Mesendoderm (in vitro differentiated cells): Measurements from ENCODE around the gene ERI3.
A peak's percentile ranks its signal among the peaks of the same experiment; 100 is the strongest.

Experiments used
- DNase-seq: peaks from one replicate; pipeline ENCODE4 v3.0.0; 2013
- H2AK5ac ChIP-seq: 2 replicates; pipeline ENCODE4 v1.6.1; 2013; ENCODE audit warnings: low read length, inconsistent platforms
- H2BK120ac ChIP-seq: 2 replicates; pipeline ENCODE4 v1.6.1; 2013; ENCODE audit warnings: low read depth, mild to moderate bottlenecking, low read length, moderate library complexity, mixed read lengths
- H2BK15ac ChIP-seq: replicated peaks from 2 replicates; pipeline ENCODE4 v1.6.1; 2013; ENCODE audit warnings: low read depth, mild to moderate bottlenecking, moderate library complexity
- H2BK5ac ChIP-seq: 2 replicates; pipeline ENCODE4 v1.6.1; 2013; ENCODE audit warnings: low read length, inconsistent platforms
- H3K18ac ChIP-seq: 2 replicates; pipeline ENCODE4 v1.6.1; 2013; ENCODE audit warnings: mild to moderate bottlenecking, low read length, mixed read lengths
- H3K23ac ChIP-seq: one replicate; pipeline ENCODE4 v1.6.1; 2013; ENCODE audit warnings: low read length
- H3K27ac ChIP-seq: 2 replicates; pipeline ENCODE4 v1.5.1; 2013; ENCODE audit warnings: low read depth, mild to moderate bottlenecking, inconsistent platforms, low read length, moderate library complexity
- H3K27me3 ChIP-seq: 2 replicates; pipeline ENCODE4 v1.6.1; 2013; ENCODE audit warnings: low read length, control low read depth, mild to moderate bottlenecking, inconsistent platforms; ENCODE audit not compliant: insufficient read depth, poor library complexity
- H3K36me3 ChIP-seq: 2 replicates; pipeline ENCODE4 v1.6.1; 2013; ENCODE audit warnings: low read length, inconsistent platforms; ENCODE audit not compliant: control insufficient read depth, insufficient read depth
- H3K4ac ChIP-seq: one replicate; pipeline ENCODE4 v1.6.1; 2013; ENCODE audit warnings: low read depth, mild to moderate bottlenecking, low read length, moderate library complexity
- H3K4me1 ChIP-seq: 2 replicates; pipeline ENCODE4 v1.6.1; 2013; ENCODE audit warnings: low read depth, low read length, inconsistent platforms; ENCODE audit not compliant: control insufficient read depth
- H3K4me2 ChIP-seq: 2 replicates; pipeline ENCODE4 v1.6.1; 2013; ENCODE audit warnings: low read length
- H3K4me3 ChIP-seq: 2 replicates; pipeline ENCODE4 v1.5.1; 2013; ENCODE audit warnings: mild to moderate bottlenecking, low read length
- H3K56ac ChIP-seq: one replicate; pipeline ENCODE4 v1.6.1; 2013; ENCODE audit warnings: low read length
- H3K79me1 ChIP-seq: 2 replicates; pipeline ENCODE4 v1.6.1; 2013; ENCODE audit warnings: low read length, inconsistent platforms
- H3K79me2 ChIP-seq: 2 replicates; pipeline ENCODE4 v1.6.1; 2013; ENCODE audit warnings: mild to moderate bottlenecking, low read length; ENCODE audit not compliant: control insufficient read depth, insufficient read depth
- H3K9ac ChIP-seq: 2 replicates; pipeline ENCODE4 v1.6.1; 2013; ENCODE audit warnings: low read length, inconsistent platforms
- H4K5ac ChIP-seq: one replicate; pipeline ENCODE4 v1.6.1; 2013; ENCODE audit warnings: low read length
- H4K8ac ChIP-seq: one replicate; pipeline ENCODE4 v1.6.1; 2013; ENCODE audit warnings: low read depth, mild to moderate bottlenecking, control low read depth, low read length, moderate library complexity
- WGBS: extraction: QIAGEN DNeasy Blood & Tissue Kit; methylation state at CpG from one replicate; pipeline ENCODE4 v1.1.7; 2013; ENCODE audit warnings: low lambda C conversion rate, missing lambda C conversion rate; ENCODE audit not compliant: insufficient coverage; ENCODE audit errors: extremely low coverage; 5-methylcytosine and 5-hydroxymethylcytosine counted together

The ERI3 gene

DNA sequence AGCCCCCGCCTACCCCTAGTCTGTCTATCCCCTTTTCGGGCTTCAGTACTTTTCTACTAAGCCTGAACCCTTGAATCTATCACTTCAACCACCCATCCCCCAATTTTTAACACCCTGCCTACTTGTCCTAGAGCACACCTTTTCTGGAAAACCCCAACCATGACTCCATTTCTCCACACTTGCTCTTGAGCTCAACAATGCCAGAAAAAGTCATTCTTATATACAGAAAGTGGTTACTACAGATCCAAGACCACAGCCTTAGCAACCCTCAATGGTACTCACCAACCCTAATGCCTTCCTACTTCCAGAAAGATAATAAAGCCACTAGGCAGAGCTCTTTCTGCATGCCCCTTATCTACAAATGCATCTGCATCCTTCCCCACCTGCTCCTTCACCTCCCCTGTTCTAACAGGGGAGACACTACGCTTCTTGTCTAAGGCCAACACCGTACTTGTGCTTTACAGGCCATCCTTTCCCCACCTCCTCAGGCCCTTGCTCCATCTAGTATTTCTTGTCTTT, 100.6 kb downstream of the ERI3 start:
- Histone ChIP-seq H3K79me2 (no peaks in the 10 kb centered on the region), H3K27me3 (no peaks in the 10 kb centered on the region), H3K4me1 (peaks cover 5% of the 10 kb centered on the region), H3K27ac (no peak overlapping the region), H3K56ac (no peak overlapping the region), H3K9ac (no peak overlapping the region), H3K4me2 (no peak overlapping the region), H3K18ac (no peak overlapping the region), H4K5ac (no peak overlapping the region), H2AK5ac (no peak overlapping the region), H2BK15ac (no peak overlapping the region), H3K79me1 (no peaks in the 10 kb centered on the region), H3K4me3 (no peak overlapping the region), H3K23ac (no peak overlapping the region), H3K4ac (no peak overlapping the region), H4K8ac (no peak overlapping the region), H2BK120ac (no peak overlapping the region), H3K36me3 (no peaks in the 10 kb centered on the region), H2BK5ac (no peak overlapping the region)
- no peak for DNase-seq
- no CpG with 5 or more reads among the region's 4 CpGs for WGBS

DNA sequence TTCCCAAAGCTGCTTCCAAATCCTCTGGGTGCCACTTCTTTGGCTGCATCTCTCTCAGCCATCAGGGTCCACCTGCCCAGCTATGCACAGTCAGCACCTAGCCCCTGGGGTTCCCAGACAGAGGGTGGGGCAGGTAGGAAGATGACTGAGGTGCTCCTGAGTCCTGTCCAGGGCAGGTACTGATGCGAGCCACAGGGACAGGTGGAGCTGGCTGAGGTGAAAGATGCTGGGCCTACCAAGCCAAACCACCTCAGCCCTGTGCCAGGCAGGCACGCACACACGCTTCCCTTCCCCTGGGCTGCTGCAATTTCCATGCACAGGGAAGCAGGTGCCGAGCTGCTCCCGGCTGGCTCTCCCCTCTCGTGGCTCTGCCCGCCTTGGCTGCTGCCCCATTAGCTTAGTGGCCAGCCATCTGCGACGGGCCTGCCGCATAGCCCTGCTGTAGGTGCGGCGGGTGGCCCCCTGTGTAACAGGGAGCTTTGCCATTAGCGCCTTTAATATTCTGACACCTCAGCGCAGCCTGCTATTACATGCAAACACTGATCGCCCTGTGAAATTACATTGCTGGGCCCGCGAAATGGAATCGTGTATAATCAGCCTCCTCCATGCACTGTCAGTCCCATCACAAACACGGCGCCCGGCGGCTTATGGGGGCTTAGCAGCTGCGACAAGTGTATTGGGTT, 102.9 kb downstream of the ERI3 start:
- Histone ChIP-seq H3K4me2 (no peak overlapping the region), H4K5ac (no peak overlapping the region), H3K27ac (no peak overlapping the region), H3K27me3 (no peaks in the 10 kb centered on the region), H3K4me3 (no peak overlapping the region), H3K79me1 (no peaks in the 10 kb centered on the region), H3K56ac (no peak overlapping the region), H3K4ac (no peak overlapping the region), H2AK5ac (no peak overlapping the region), H2BK5ac (no peak overlapping the region), H3K36me3 (no peaks in the 10 kb centered on the region), H3K4me1 (peaks cover 5% of the 10 kb centered on the region), H3K79me2 (no peaks in the 10 kb centered on the region), H2BK15ac (no peak overlapping the region), H4K8ac (no peak overlapping the region), H3K9ac (no peak overlapping the region), H3K18ac (no peak overlapping the region), H3K23ac (no peak overlapping the region), H2BK120ac (no peak overlapping the region)
- DNase-seq = no peak
- no CpG with 5 or more reads among the region's 23 CpGs for WGBS

DNA sequence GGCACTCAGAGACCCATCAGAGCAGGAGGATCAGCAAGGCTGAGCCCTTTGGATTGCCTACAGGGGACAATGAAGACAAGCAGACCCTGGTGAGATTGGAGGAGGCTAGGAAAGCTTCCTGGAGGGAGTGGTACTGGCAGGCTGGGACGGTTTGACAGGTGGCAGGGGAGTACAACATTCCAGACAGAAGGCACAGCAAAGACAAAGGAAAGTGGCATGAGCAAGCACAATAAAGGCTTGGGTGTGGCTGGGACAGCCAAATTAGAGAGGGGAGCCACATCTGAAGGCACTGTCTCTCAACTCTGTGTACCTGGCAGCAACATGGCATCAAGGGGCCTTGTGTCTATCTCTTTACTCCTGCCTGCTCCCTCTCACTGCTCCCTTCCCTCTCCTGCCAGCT, 103.6 kb downstream of the ERI3 start:
- H4K5ac ChIP-seq = no peak overlapping the region
- no peak overlapping the region for H3K4me3 ChIP-seq
- no peak overlapping the region for H2BK15ac ChIP-seq
- no CpG with 5 or more reads among the region's 1 CpG for WGBS
- H4K8ac ChIP-seq = no peak overlapping the region
- H3K27me3 ChIP-seq = no peaks in the 10 kb centered on the region
- no peak overlapping the region for H3K9ac ChIP-seq
- H3K18ac ChIP-seq = no peak overlapping the region
- H3K79me2 ChIP-seq = no peaks in the 10 kb centered on the region
- peaks cover 5% of the 10 kb centered on the region for H3K4me1 ChIP-seq
- no peak overlapping the region for H2AK5ac ChIP-seq
- H2BK120ac ChIP-seq = no peak overlapping the region
- no peak overlapping the region for H3K23ac ChIP-seq
- no peaks in the 10 kb centered on the region for H3K36me3 ChIP-seq
- no peak overlapping the region for H3K27ac ChIP-seq
- H2BK5ac ChIP-seq = no peak overlapping the region
- no peak for DNase-seq
- no peaks in the 10 kb centered on the region for H3K79me1 ChIP-seq
- no peak overlapping the region for H3K56ac ChIP-seq
- H3K4ac ChIP-seq = no peak overlapping the region
- no peak overlapping the region for H3K4me2 ChIP-seq

DNA sequence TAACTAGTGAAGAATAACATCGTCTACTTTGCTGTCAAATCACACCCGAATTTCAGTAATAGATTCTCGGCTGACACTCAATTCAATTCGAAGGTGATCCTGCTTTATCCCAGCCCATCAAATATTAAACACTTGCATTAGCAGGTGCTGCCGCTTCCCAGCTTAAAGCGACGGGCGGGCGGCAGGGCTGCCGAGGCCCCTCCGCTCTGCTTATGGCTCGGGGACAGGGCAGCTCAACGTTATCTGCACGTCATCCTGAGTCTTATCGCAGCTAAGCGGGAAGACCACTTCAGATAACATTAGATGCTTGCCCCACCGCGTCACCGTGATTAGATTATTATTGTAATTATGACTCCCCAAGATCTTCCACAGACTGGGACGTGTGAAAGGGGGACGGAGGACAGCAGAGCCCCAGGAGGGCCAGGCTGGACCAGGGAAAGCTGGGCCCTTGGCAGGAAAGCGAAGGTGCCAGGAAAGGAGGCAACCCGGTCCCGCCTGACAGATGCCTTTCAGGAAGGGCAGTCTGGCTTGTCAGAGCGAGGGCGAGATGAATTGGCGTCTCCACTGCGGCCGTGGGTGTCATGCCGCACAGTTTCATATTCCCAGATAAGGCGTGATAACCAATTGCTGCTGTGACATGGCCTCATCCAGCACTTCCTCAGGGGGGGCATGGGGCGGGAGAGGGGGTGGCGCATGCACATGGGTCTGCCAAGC, 104.8 kb downstream of the ERI3 start:
- no peaks in the 10 kb centered on the region for H3K79me2 ChIP-seq
- no peaks in the 10 kb centered on the region for H3K36me3 ChIP-seq
- H2BK15ac ChIP-seq = no peak overlapping the region
- H3K4ac ChIP-seq = no peak overlapping the region
- H3K18ac ChIP-seq = no peak overlapping the region
- H3K27me3 ChIP-seq = no peaks in the 10 kb centered on the region
- peak; percentile 48 for DNase-seq
- H3K4me1 ChIP-seq = peaks cover 5% of the 10 kb centered on the region
- no peak overlapping the region for H4K8ac ChIP-seq
- H3K56ac ChIP-seq = no peak overlapping the region
- no peak overlapping the region for H2BK120ac ChIP-seq
- H3K79me1 ChIP-seq = no peaks in the 10 kb centered on the region
- H3K4me2 ChIP-seq = no peak overlapping the region
- no peak overlapping the region for H4K5ac ChIP-seq
- WGBS = no CpG with 5 or more reads among the region's 33 CpGs
- H3K9ac ChIP-seq = no peak overlapping the region
- H3K4me3 ChIP-seq = no peak overlapping the region
- no peak overlapping the region for H3K23ac ChIP-seq
- H3K27ac ChIP-seq = no peak overlapping the region
- no peak overlapping the region for H2BK5ac ChIP-seq
- no peak overlapping the region for H2AK5ac ChIP-seq

DNA sequence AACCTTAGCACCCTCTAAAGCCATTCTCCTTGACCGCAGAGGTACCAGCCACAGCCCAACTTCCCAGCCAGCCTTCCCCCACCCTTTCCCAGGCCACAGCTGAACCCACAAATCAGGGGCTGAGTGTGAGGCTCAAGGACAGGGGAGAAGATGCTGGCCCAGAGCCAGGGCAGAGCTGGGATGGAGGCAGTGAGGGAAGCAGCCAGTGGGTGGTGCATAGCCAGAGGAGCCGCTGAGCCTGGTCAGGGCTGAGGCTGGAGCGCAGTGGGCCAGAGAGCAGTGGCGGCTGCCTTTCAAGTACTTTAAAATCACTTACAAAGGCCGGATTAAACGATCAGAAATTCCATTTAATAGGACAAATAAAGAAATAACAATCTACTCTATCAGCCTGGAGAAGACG, 105.5 kb downstream of the ERI3 start:
- no CpG with 5 or more reads among the region's 7 CpGs for WGBS
- no peak overlapping the region for H3K56ac ChIP-seq
- no peak for DNase-seq
- no peaks in the 10 kb centered on the region for H3K79me2 ChIP-seq
- no peak overlapping the region for H3K23ac ChIP-seq
- peaks cover 7% of the 10 kb centered on the region for H3K4me1 ChIP-seq
- no peak overlapping the region for H3K4me3 ChIP-seq
- H2AK5ac ChIP-seq = peak overlapping the region; percentile 70
- H3K27ac ChIP-seq = no peak overlapping the region
- no peak overlapping the region for H4K5ac ChIP-seq
- no peaks in the 10 kb centered on the region for H3K36me3 ChIP-seq
- no peaks in the 10 kb centered on the region for H3K79me1 ChIP-seq
- H3K4ac ChIP-seq = no peak overlapping the region
- H2BK15ac ChIP-seq = no peak overlapping the region
- H2BK120ac ChIP-seq = no peak overlapping the region
- no peak overlapping the region for H3K9ac ChIP-seq
- H3K4me2 ChIP-seq = no peak overlapping the region
- no peak overlapping the region for H4K8ac ChIP-seq
- no peak overlapping the region for H2BK5ac ChIP-seq
- no peak overlapping the region for H3K18ac ChIP-seq
- H3K27me3 ChIP-seq = no peaks in the 10 kb centered on the region
